Urothelium cell line (cell line): ENCODE measurements around the gene RBM5.

Experiments used
- DNase-seq: peaks from one replicate; pipeline ENCODE4 v3.0.0; 2011; ENCODE audit warnings: low spot score, mixed read lengths
- FAIRE-seq: peaks from 2 replicates; lab custom pipeline; 2011; peaks lifted over from hg19 to GRCh38; lab: Jason Lieb, UNC

Gene RBM5

GRCh38 chr3:50120364-50121071, 31.8 kb downstream of the RBM5 start:
- FAIRE-seq (no peak), DNase-seq (no peak)

GRCh38 chr3:50121072-50122032, 32.6 kb downstream of the RBM5 start:
- FAIRE-seq, result peak; percentile 82

GRCh38 chr3:50122071-50122470, 33.4 kb downstream of the RBM5 start:
- no peak for FAIRE-seq
- no peak for DNase-seq

More at GRCh38 chr3:50121072-50122032, 32.6 kb downstream of the RBM5 start:
- peak; percentile 88 for DNase-seq

- FAIRE-seq (no peak), DNase-seq (no peak)
These were observed 34.1 kb downstream of the RBM5 start for GRCh38 chr3:50122661-50123391.

GRCh38 chr3:50123394-50124051, 34.8 kb downstream of the RBM5 start:
- FAIRE-seq (no peak), DNase-seq (no peak)

GRCh38 chr3:50124052-50124799, 35.5 kb downstream of the RBM5 start:
- DNase-seq (no peak), FAIRE-seq (no peak)

- peak; percentile 76 for FAIRE-seq
- no peak for DNase-seq
These were observed 36.1 kb downstream of the RBM5 start for GRCh38 chr3:50124800-50125178.

GRCh38 chr3:50125541-50126286, 37.0 kb downstream of the RBM5 start:
- FAIRE-seq, result no peak
- DNase-seq, result no peak

- FAIRE-seq, result no peak
- DNase-seq, result peak; percentile 65
These were observed 37.8 kb downstream of the RBM5 start for GRCh38 chr3:50126287-50127211.

- DNase-seq (no peak), FAIRE-seq (no peak)
These were observed 38.6 kb downstream of the RBM5 start for GRCh38 chr3:50127251-50127691.

- FAIRE-seq (no peak), DNase-seq (no peak)
These were observed 39.3 kb downstream of the RBM5 start for GRCh38 chr3:50128001-50128400.

- DNase-seq, result no peak
- no peak for FAIRE-seq
These were observed 41.7 kb downstream of the RBM5 start for GRCh38 chr3:50130436-50130835.

- DNase-seq (no peak), FAIRE-seq (no peak)
These were observed 43.9 kb downstream of the RBM5 start for GRCh38 chr3:50132421-50133282.

- FAIRE-seq, result no peak
- no peak for DNase-seq
These were observed 44.5 kb downstream of the RBM5 start for GRCh38 chr3:50133283-50133615.

GRCh38 chr3:50134367-50134766, 45.6 kb downstream of the RBM5 start:
- FAIRE-seq, result no peak

GRCh38 chr3:50135964-50136363, 47.2 kb downstream of the RBM5 start:
- FAIRE-seq, result no peak
- no peak for DNase-seq

More at GRCh38 chr3:50134367-50134766, 45.6 kb downstream of the RBM5 start:
- DNase-seq, result no peak

GRCh38 chr3:50136714-50137405, 48.1 kb downstream of the RBM5 start:
- FAIRE-seq (no peak), DNase-seq (no peak)
